DOHH2 (cell line): ENCODE results near the gene FAM174B.

Experiments
- EZH2phosphoT487 ChIP-seq: fragments of 200-600 bp; sonication (generic); IDR thresholded peaks from 2 replicates; pipeline ENCODE4 v1.6.1; 2017; ENCODE audit warnings: borderline replicate concordance, mild to moderate bottlenecking, antibody characterized with exemption, low read length, moderate library complexity, mixed read lengths
- TF ChIP-seq, protein P1 (sequence below): fragments of 200-600 bp; sonication (generic); IDR thresholded peaks from one replicate; pipeline ENCODE4 v1.5.1; 2014; ENCODE audit warnings: antibody characterized with exemption, mild to moderate bottlenecking, low read depth, low read length; ENCODE audit not compliant: poor library complexity, severe bottlenecking

DNA sequence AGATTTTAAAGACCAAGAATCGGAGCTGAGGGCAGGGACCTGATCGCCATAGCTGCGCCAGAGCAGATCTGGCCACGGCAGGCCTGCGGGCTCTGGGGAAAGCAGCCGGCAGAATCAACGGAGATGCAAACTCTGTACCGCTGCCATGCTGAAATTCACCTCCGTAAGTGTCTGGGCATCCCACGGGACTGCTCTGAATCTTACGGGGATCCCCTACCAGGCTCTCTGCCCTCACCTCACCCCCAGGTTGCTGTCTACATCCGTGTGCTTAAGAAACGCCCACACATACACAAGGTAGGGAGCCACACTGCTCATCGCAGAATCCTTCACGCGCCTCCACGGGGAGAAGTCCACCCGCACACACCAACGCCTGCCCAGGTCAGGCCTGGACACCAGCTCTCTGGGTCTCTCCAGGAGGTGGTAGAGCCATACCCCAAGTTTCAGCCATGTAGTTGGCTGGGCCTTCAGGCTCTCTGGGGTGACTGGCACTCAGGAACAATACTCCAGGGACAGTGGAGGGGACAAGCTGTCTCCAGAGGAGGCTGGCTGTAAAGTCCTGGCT is 33.5 kb downstream of the FAM174B start:
- TF ChIP-seq, protein P1, sequence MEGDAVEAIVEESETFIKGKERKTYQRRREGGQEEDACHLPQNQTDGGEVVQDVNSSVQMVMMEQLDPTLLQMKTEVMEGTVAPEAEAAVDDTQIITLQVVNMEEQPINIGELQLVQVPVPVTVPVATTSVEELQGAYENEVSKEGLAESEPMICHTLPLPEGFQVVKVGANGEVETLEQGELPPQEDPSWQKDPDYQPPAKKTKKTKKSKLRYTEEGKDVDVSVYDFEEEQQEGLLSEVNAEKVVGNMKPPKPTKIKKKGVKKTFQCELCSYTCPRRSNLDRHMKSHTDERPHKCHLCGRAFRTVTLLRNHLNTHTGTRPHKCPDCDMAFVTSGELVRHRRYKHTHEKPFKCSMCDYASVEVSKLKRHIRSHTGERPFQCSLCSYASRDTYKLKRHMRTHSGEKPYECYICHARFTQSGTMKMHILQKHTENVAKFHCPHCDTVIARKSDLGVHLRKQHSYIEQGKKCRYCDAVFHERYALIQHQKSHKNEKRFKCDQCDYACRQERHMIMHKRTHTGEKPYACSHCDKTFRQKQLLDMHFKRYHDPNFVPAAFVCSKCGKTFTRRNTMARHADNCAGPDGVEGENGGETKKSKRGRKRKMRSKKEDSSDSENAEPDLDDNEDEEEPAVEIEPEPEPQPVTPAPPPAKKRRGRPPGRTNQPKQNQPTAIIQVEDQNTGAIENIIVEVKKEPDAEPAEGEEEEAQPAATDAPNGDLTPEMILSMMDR: no peak
- TF ChIP-seq EZH2phosphoT487: no peak
